Measurements from ENCODE around the gene BMF. TPM values are rescaled to one million over a fixed set of nuclear protein-coding genes. Genes with fewer than 3 reads are reported as not detected.
A peak's percentile ranks its signal among the peaks of the same experiment; 100 is the strongest.
"Not testable (repeated sequence)": the region's sequence is repeated elsewhere in the genome, so short reads cannot be mapped to it uniquely, and the experiment has no call there.

BMF gene
- total RNA-seq, 1 experiment from 2014 or later, result 0.32 TPM

DNA sequence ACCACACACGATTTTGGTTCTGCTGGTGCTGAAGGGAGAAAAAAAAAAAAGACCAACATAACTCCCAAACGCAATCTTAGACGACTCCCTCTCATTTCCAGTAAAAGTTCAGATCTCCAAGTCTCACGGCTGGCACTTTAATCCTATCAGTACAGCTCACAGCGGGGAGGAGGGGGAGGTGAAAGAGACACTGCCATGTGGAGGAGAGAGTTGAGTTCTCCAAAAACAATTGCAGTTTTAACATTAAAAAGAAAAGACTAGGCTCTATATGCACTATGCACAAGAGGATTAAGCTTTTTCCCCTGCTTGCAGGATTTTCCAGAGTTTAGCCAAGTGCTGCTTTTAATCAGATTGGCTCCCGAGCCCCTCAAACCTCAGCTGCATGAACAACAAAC, 16.8 kb downstream of the BMF start:
- no peak for DNase-seq (ENCODE audit: extremely low read depth, low read depth)

GRCh38 chr15:40090774-40091455, 17.8 kb downstream of the BMF start:
- no peak for DNase-seq (ENCODE audit: extremely low read depth, low read depth)

DNA sequence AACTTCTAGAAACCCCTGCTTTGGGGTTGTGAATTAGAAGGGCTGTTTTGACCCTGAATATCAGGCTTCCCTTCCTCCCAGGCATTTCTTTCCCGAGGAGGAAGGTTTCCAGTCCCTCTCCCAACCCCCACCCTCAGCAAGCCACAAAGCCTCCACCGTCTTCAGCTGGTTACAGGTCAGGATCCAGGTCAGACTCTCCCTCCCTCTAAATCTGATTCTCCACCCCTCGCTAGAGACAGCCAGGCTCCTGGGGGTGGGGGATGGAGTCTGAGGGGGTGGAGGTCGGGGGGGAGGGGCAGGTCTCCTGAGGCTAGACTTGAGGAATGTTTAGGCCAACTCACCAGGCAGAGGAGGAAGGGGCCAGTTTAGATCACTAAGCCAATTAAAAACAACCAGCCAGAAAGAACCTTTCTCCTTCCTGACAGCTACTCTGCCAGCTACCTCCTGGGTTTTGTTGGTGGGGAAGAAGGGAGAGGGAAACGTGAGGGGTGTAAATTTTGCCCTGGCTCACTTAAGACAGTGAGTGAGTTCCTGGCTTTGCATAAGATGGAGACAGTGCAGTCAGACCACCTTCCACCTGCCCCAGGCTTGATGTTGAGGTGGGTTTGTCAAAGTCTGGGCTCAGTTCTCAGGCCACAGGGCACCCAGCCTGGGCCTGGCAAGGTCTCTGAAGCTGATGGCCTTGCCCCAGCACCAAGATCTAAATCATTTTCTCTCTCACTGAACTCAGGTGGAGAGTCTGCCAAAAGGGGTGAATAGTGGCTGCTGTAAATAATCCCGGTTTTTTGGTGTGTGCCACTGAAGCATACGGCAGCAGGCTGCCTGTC, 19.5 kb downstream of the BMF start:
- DNase-seq (ENCODE audit: extremely low read depth, low read depth), result no peak

DNA sequence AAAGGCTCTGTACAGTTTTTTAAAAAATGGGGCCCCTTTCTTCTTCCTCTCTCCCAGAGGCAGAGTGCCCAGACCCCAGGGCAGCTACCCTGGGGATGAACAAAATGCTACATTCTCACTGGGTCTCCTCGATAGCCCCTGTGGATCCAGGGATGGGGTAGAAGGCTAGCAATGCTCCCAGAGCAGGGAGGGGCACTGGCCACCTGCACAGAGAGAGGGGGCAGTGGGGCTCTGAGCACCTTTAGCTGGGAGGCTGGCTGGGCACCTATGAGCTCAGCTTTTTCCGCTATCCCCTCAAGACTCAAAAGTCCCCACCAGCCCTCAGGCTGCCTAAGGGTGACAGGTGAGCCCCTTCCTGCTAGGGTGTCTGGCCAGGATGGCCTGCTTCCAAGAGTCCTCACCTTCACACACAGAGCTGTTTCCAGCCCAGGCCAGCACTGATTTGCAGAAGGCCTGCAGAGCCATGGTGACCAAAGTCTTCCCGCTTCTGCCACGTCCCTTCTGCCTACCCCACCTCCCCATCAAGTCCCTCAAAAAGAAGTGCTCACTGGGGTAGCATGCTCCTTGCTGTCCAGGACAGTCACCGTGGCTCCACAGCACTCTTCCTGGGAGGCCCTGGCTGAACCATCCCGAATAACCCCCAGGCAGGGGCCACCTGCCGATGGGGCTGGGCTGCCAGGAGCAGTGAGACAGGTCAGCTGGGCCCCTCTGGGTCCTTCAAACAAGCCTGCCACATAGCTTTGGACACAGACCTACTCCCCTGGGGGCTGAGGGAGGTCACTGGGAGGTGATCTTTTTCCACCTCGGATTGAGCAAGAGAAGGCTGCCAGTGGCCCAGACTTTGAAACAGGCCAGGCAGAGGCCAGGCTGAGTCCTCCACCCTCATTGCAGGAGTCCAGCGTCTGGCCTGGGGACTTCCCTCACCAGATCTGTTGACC, 20.4 kb downstream of the BMF start:
- no peak for DNase-seq (ENCODE audit: extremely low read depth, low read depth)

- DNase-seq (ENCODE audit: extremely low read depth, low read depth), result no peak
Observed at GRCh38 chr15:40087068-40087810, 21.4 kb downstream of the BMF start.

DNA sequence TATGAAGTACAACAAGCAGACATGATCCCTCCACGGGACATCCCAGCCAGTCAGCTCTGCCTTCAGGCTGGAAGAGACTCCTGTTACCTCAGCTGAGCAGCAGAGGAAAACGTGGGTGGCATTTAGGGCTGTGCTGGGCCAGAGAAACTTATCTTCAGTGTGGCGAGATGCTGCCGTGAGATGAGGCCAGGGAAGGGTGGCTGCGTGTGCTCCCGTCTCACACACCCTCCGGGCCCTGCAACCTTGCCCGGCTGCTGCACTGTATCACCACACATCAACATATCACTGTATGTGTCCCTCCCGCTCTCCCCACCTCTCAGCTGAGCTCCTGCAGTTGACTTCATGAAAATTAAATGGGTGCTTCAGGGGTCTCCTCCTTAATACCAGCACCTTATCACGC, 23.4 kb downstream of the BMF start:
- DNase-seq (ENCODE audit: extremely low read depth, low read depth), result no peak

DNA sequence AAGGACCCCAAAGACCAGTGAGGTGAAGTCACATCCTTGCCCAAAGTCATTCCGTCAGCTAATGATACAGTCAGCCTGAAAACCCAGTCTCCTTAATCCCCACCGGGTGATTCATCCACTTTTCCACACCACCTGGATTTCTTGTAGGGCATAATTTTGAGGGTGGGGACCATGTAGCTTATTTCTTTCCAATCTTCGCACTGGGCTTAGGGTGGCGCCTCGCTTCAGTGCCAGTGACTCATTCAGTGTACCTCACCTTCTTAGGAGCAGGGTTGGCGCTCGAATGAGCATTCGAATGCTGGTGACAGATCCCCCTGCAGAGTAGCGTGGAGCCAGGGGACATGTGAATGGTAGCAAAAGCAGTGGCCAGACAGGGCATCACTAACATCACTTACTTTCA, 24.0 kb downstream of the BMF start:
- no peak for DNase-seq (ENCODE audit: extremely low read depth, low read depth)

DNA sequence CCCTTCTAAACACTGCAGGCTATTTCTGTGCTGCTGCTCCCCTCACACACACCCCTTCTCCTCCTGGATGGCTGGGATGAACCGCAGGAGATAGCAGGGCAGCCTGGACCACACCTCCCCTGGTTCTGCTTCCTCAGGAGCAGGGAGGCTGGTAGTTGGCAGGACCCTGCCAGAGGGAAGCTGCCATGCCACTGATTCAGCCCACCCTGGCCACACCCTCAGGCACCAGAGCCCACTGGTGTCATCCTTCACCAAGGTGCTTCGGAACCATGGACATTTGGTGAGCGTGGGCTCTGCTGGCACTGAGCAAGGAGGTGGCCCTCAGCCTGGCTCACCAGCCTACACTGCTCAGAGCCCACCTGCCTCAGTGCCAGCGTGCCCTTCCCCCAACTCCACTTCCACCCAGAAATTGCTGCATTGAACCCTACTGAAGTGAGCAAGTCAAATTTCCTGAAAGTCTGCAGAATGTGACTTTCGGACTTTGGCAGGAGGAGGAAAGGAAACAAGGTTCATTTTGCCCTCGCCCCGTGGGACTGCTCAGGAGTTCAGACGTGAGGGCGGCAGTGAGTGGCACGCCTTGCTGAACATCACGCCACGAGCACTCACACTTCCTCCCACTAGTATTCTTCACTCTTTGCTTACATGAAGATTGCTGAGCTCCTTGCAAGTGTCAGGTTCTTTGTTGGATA, 26.3 kb downstream of the BMF start:
- no peak for DNase-seq (ENCODE audit: extremely low read depth, low read depth)

DNA sequence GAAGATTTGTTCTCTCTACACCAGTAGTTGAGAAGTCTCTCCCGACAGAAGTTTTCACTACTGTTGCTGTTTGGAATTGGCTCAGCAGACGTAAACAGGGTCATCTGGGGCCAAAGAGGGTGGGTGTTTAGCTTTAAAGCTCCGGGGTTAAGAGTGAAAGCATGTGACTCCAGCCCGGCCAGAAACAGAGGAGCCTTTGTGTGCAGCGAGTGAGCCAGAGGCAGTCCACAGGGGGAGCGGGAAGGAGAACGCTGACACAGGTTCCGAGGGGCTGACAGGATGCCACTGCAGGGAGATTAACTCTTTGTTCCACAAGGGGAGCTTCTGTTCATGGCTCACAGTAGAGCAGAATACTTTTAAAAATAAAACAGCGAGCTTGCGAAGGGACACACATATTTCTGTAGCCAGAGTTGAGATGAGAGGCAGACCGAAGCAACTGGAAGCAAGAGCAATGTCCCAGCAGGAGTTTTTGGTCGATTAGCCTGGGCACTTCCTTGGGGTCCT, 26.9 kb downstream of the BMF start:
- DNase-seq (ENCODE audit: extremely low read depth, low read depth), result peak; percentile 54

DNA sequence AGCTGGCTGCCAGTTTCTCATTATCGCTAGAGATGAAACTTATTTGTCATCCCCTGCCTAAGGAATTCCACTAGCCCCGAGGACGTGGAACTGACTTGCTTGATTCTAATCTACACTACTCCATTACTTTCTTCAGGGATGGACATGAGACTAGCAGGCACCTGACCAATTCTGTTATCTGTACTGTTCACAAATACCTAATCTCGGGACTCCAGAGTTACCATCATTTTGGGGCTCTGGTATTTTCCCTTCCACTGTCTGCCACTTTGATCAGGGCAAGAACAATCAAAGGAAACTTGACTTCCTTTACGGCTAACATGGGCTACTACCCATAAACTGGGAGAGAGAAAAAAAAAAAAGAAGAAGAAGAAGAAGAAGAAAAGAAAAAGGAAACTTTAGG, 27.8 kb downstream of the BMF start:
- no peak for DNase-seq (ENCODE audit: extremely low read depth, low read depth)

GRCh38 chr15:40080104-40080503, 28.6 kb downstream of the BMF start:
- DNase-seq (ENCODE audit: extremely low read depth, low read depth), result no peak

GRCh38 chr15:40079456-40079855, 29.2 kb downstream of the BMF start:
- no peak for DNase-seq (ENCODE audit: extremely low read depth, low read depth)

- DNase-seq (ENCODE audit: extremely low read depth, low read depth), result no peak
Observed at GRCh38 chr15:40075298-40076044, 33.2 kb downstream of the BMF start.

GRCh38 chr15:40074656-40075055, 34.0 kb downstream of the BMF start:
- not testable (repeated sequence) for DNase-seq (ENCODE audit: extremely low read depth, low read depth)

DNA sequence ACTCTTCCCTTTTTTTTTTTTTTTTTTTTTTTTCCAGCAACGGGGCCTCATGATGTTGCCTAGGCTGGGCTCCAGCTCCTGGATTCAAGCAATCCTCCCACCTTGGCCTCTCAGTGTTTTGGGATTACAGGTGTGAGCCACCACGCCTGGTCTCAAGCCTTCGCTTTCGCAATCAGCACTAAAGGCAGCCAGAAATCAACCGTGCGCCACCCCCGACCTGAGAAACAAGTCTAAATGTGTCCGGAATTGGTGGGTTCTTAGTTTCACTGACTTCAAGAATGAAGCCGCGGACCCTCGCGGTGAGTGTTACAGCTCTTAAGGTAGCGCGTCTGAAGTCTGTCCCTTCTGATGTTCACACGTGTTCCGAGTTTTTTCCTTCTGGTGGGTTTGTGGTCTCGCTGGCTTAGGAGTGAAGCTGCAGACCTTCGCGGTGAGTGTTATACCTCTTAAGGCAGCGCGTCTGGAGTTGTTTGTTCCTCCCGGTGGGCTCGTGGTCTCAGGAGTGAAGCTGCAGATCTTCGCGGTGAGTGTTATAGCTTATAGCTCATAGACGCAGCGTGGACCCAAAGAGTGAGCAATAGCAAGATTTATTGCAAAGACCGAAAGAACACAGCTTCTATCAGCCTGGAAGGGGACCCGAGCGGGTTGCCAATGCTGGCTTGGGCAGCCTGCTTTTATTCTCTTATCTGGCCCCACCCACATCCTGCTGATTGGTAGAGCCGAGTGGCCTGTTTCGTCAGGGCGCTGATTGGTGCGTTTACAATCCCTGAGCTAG, 34.8 kb downstream of the BMF start:
- not testable (repeated sequence) for DNase-seq (ENCODE audit: extremely low read depth, low read depth)

DNA sequence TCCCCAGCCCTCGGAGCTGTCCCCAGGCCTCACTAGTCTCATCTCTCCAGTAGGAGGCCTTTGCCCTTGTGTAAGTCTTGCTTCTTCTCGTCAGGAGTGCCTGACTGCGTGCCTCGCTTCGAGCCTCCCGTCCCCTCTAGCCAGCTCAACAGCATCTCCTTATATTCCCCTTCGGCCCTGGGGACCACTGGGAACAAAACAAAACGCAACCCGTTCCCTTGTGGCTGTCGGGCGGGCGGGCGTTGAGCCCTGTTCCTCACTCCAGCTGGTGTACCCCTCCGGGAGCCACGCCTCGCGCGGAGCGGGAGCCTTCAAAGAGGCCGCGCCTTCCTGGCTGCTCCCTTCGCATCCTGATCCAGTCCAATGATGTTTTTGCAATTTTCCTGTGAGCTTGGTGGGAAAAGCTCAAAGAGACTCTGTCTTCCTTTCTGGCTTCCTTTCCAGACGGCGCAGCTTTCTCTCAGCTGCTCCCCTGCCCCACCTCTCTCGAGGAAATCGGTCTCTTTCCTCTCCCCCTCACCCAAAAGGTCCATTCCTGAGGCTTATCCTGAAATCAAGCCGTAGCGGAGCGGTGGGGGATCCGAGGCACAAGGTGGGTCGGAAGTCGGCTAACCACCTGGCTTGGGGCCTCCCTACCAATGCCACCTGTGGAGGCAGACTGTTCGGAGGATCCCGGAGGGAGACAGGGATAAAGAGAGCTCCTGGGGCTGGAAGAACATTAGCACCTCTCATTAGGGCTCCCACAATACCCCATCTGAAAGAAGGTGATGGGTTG, 36.3 kb downstream of the BMF start:
- no peak for DNase-seq (ENCODE audit: extremely low read depth, low read depth)

GRCh38 chr15:40070608-40071218, 38.0 kb downstream of the BMF start:
- DNase-seq (ENCODE audit: extremely low read depth, low read depth), result no peak
